ENCODE data around the gene CRLF1.

CRLF1 gene

DNA sequence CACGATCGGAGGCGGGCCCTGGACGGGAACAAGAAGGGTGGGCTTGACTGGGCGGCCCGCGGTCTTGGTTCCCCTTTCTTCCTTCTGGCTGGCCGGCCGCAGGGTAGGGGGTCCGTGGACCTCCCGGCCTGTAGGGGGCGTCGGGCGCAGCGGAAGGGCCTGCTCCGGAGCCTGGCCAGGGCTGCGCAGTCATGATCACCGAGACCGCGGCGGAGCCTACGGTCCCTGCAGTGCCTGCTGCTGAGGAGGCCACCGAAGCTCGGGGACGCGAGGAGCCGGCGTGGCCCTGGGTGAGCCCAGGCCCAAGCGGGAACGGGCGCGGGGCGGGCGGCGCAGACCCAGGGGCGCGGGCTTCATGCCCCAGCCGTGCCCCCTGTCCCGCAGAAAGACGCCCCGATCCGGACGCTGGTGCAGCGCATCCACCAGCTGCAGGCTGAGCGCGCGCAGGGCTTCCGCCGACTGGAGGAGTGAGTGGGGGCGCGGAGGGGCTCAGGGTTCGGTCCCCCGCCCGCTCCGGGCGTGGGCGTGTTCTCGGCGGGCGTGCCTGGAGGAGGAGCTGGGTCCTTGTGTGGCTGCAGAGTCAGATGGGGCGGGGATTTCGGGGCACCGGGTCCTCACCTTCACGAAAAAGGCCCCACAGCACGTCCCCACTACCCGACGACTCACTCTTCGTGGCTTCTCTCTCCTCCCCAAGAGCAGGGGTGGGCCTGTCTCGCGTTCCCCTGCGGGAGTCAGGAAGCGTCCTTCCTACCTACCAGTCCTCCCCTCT, 17.8 kb downstream of the CRLF1 start, which contains the start of gene REX1BD:
TSS of gene REX1BD (plus strand) at position 188 of the 769 bp plus-strand sequence. CDS start at position 192, 4 bp downstream.
- Histone ChIP-seq H3K27me3 (ENCODE audit: insufficient read depth, low read length) (no peaks in the 10 kb centered on the region; the same call in 1 of the 2 replicates), H4K20me1 (ENCODE audit: insufficient read depth, low read length) (no peaks in the 10 kb centered on the region), H3K4me3 (ENCODE audit: low read depth, low read length, poor library complexity, severe bottlenecking) (peak within 1 kb of the TSS; percentile 66), H3K27ac (ENCODE audit: low read depth, low read length, poor library complexity, severe bottlenecking) (peak within 1 kb of the TSS; percentile 88), H3K4me1 (ENCODE audit: insufficient read depth, low read length, severe bottlenecking) (peaks cover 42% of the 10 kb centered on the region), H3K4me2 (ENCODE audit: low read length) (peak within 1 kb of the TSS; percentile 78), H3K9me3 (ENCODE audit: low read length) (no peaks in the 10 kb centered on the region), H2AFZ (ENCODE audit: low read length) (no peak within 1 kb of the TSS), H3K79me2 (ENCODE audit: insufficient read depth, low read length) (no peaks in the 10 kb centered on the region), H3K9me2 (ENCODE audit: low read depth, low read length) (no peaks in the 10 kb centered on the region), H3K36me3 (ENCODE audit: insufficient read depth, low read length) (no peaks in the 10 kb centered on the region), H3F3A (ENCODE audit: insufficient read depth, low read length) (no peaks in the 10 kb centered on the region), H3K9ac (ENCODE audit: low read length) (peak within 1 kb of the TSS; percentile 79)
- TF ChIP-seq, protein P1, sequence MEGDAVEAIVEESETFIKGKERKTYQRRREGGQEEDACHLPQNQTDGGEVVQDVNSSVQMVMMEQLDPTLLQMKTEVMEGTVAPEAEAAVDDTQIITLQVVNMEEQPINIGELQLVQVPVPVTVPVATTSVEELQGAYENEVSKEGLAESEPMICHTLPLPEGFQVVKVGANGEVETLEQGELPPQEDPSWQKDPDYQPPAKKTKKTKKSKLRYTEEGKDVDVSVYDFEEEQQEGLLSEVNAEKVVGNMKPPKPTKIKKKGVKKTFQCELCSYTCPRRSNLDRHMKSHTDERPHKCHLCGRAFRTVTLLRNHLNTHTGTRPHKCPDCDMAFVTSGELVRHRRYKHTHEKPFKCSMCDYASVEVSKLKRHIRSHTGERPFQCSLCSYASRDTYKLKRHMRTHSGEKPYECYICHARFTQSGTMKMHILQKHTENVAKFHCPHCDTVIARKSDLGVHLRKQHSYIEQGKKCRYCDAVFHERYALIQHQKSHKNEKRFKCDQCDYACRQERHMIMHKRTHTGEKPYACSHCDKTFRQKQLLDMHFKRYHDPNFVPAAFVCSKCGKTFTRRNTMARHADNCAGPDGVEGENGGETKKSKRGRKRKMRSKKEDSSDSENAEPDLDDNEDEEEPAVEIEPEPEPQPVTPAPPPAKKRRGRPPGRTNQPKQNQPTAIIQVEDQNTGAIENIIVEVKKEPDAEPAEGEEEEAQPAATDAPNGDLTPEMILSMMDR (IDR thresholded peaks at IDR 0.05; ENCODE audit: low read length), result peak; percentile 95
- no peak for TF ChIP-seq EZH2 (IDR thresholded peaks at IDR 0.05; ENCODE audit: borderline replicate concordance, low read length)

DNA sequence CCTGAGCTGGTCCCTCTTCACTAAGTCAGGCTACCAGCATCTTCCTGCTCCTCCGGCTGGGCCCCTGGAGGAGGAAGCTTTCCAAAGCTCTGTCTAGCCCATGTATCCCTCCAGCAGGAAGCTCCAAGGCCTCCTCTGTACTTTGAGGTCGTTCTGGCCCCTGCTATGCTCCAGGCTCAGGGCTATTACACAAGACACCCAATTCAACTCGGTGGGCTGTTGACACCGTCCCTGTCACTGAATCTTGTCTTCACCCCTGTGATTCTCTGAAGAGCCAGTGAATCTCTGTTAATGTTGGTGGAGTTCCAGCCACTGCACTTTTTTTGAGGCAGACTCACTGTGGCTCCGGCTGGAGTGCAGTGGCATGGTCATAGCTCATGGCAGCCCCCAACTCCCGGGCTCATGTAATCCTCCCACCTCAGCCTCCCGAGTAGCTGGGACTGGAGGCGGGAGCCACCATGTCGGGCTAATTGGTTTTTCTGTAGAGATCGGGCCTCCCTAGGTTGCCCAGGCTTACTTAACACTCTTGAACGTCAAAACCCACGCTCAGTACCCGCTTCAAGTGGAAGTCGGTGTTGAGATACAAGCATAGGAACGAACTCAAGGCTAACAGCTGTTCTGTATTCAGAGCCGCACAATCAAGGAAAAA, 18.5 kb downstream of the CRLF1 start:
- Histone ChIP-seq H3K9me2 (ENCODE audit: low read depth, low read length) (no peaks in the 10 kb centered on the region), H4K20me1 (ENCODE audit: insufficient read depth, low read length) (no peaks in the 10 kb centered on the region), H2AFZ (ENCODE audit: low read length) (no peak overlapping the region), H3K4me2 (ENCODE audit: low read length) (peak overlapping the region; percentile 78), H3K4me1 (ENCODE audit: insufficient read depth, low read length, severe bottlenecking) (peaks cover 35% of the 10 kb centered on the region), H3K79me2 (ENCODE audit: insufficient read depth, low read length) (no peaks in the 10 kb centered on the region), H3K27me3 (ENCODE audit: insufficient read depth, low read length) (no peaks in the 10 kb centered on the region; the same call in 1 of the 2 replicates), H3K27ac (ENCODE audit: low read depth, low read length, poor library complexity, severe bottlenecking) (peak overlapping the region; percentile 88), H3F3A (ENCODE audit: insufficient read depth, low read length) (no peaks in the 10 kb centered on the region), H3K4me3 (ENCODE audit: low read depth, low read length, poor library complexity, severe bottlenecking) (peak overlapping the region; percentile 66), H3K9me3 (ENCODE audit: low read length) (no peaks in the 10 kb centered on the region), H3K9ac (ENCODE audit: low read length) (peak overlapping the region; percentile 79), H3K36me3 (ENCODE audit: insufficient read depth, low read length) (no peaks in the 10 kb centered on the region)
- TF ChIP-seq, protein P1 (IDR thresholded peaks at IDR 0.05; ENCODE audit: low read length), result no peak
- no peak for TF ChIP-seq EZH2 (IDR thresholded peaks at IDR 0.05; ENCODE audit: borderline replicate concordance, low read length)

DNA sequence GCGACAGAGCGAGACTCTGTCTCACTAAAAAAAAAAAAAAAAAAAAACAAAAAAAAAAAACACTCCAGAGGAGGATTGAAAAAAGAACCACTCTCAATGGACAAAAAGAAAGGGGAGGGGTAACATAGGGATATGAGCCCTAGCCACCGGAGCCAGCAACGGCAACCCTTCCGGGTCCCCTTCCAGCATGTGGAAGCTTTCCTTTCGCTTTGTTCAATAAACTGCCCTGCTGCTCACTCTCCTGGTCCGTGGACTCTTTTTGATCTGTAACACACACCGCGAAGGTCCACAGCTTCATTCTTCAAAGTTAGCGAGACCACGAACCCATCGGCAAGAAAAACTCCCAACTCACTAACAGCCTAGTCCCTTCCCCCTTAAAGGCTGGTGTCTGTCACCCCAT, 19.0 kb downstream of the CRLF1 start:
- H3K4me2 ChIP-seq (ENCODE audit: low read length), result peak overlapping the region; percentile 78

More for the DNA sequence above, 19.0 kb downstream of the CRLF1 start:
- peak overlapping the region; percentile 79; the same call in 1 of the 2 replicates for H3K9ac ChIP-seq (ENCODE audit: low read length)
- peak overlapping the region; percentile 88 for H3K27ac ChIP-seq (ENCODE audit: low read depth, low read length, poor library complexity, severe bottlenecking)
- no peak overlapping the region for H2AFZ ChIP-seq (ENCODE audit: low read length)
- H3K4me1 ChIP-seq (ENCODE audit: insufficient read depth, low read length, severe bottlenecking), result peaks cover 31% of the 10 kb centered on the region
- H3K9me3 ChIP-seq (ENCODE audit: low read length), result no peaks in the 10 kb centered on the region
- H3F3A ChIP-seq (ENCODE audit: insufficient read depth, low read length), result no peaks in the 10 kb centered on the region
- H3K79me2 ChIP-seq (ENCODE audit: insufficient read depth, low read length), result no peaks in the 10 kb centered on the region
- TF ChIP-seq, protein P1 (IDR thresholded peaks at IDR 0.05; ENCODE audit: low read length), result no peak
- TF ChIP-seq EZH2 (IDR thresholded peaks at IDR 0.05; ENCODE audit: borderline replicate concordance, low read length), result no peak
- no peaks in the 10 kb centered on the region for H3K9me2 ChIP-seq (ENCODE audit: low read depth, low read length)
- no peaks in the 10 kb centered on the region for H4K20me1 ChIP-seq (ENCODE audit: insufficient read depth, low read length)
- H3K27me3 ChIP-seq (ENCODE audit: insufficient read depth, low read length), result no peaks in the 10 kb centered on the region; the same call in 1 of the 2 replicates
- H3K4me3 ChIP-seq (ENCODE audit: low read depth, low read length, poor library complexity, severe bottlenecking), result peak overlapping the region; percentile 66
- no peaks in the 10 kb centered on the region for H3K36me3 ChIP-seq (ENCODE audit: insufficient read depth, low read length)

All from OCI-LY1 (cell line).